HCT116 (cell line): ENCODE measurements around the gene C14orf93. TPM values are rescaled to one million over a fixed set of nuclear protein-coding genes. Genes with fewer than 3 reads are reported as not detected.

ENCODE experiments used
- ATAC-seq: fragments of 200-7000 bp; cut with Tn5 transposase; 2 replicates; pipeline ENCODE4 v1.9.1; 2020; ENCODE audit warnings: mild to moderate bottlenecking, moderate library complexity
- BruUV-seq: library from RNA; stranded (reverse); fragments of 400-500 nt; replicated peaks from 2 replicates; lab custom pipeline; 2021; lab: Mats Ljungman, UMichigan
- CTCF ChIA-PET: fragments of 300-600 bp; sonication (Branson Sonifier 250); formaldehyde crosslinking; loops from one replicate; lab custom pipeline; 2021; ENCODE audit warnings: antibody characterized with exemption; lab: Charles Lee
- POLR2A ChIA-PET: fragments of 300-600, 350-600 bp; sonication (Branson Sonifier 250); formaldehyde crosslinking; loops from one replicate; lab custom pipeline; 2021; ENCODE audit warnings: antibody characterized with exemption; lab: Charles Lee
- RAD21 ChIA-PET, 2 experiments: fragments of 300-600 bp; sonication (Branson Sonifier 250); formaldehyde crosslinking; loops; one replicate each; lab custom pipeline; 2023; ENCODE audit warnings: low total read pairs in 2 of 2; ENCODE audit not compliant: uncharacterized antibody in 2 of 2, unreplicated experiment in 2 of 2, low non-redundant PET in 1 of 2; lab: Charles Lee
- DNase-seq: peaks from one replicate; pipeline ENCODE4 v3.0.0-alpha.2; 2010; ENCODE audit warnings: low read depth, low spot score
- H2AFZ ChIP-seq: fragments of 200-600 bp; shearing (Covaris generic), sonication (generic); 2 replicates; pipeline ENCODE4 v1.6.1; 2017; ENCODE audit warnings: low read depth, mixed run types, mixed read lengths, antibody characterized with exemption, low read length; ENCODE audit not compliant: poor library complexity, severe bottlenecking
- H3K27ac ChIP-seq: 2 replicates; pipeline ENCODE4 v1.5.1; 2012; ENCODE audit warnings: low read depth, low read length
- H3K27me3 ChIP-seq: fragments of 200-600 bp; sonication (generic); 2 replicates; pipeline ENCODE4 v1.6.1; 2016; ENCODE audit warnings: mixed run types, low read length, mixed read lengths; ENCODE audit not compliant: insufficient read depth
- H3K36me3 ChIP-seq, 2 experiments: fragments of 200-500 bp in 1 of 2; fragments of 200-600 bp in 1 of 2; sonication (Bioruptor generic) in 1 of 2; sonication (generic) in 1 of 2; 2 replicates each; pipeline versions ENCODE4 v1.5.1 to v1.6.1; 2014 to 2016; ENCODE audit warnings: low read length in 2 of 2, inconsistent platforms in 1 of 2, mixed read lengths in 1 of 2, mixed run types in 1 of 2; ENCODE audit not compliant: insufficient read depth in 2 of 2, control insufficient read depth in 1 of 2
- H3K4me1 ChIP-seq, 2 experiments: fragments of 200-600 bp in 1 of 2; sonication (generic) in 1 of 2; 2 replicates each; pipeline versions ENCODE4 v1.5.1 to v1.6.1; 2012 to 2017; ENCODE audit warnings: low read length in 2 of 2, inconsistent platforms in 1 of 2, mild to moderate bottlenecking in 1 of 2, mixed read lengths in 1 of 2, mixed run types in 1 of 2, moderate library complexity in 1 of 2; ENCODE audit not compliant: insufficient read depth in 2 of 2, control insufficient read depth in 1 of 2
- H3K4me2 ChIP-seq: fragments of 200-600 bp; sonication (generic); 2 replicates; pipeline ENCODE4 v1.6.1; 2017; ENCODE audit warnings: mixed run types, low read length, mixed read lengths
- H3K4me3 ChIP-seq, 2 experiments: fragments of 200-600 bp in 1 of 2; sonication (generic) in 1 of 2; replicated peaks in 1 of 2; 2 replicates each; pipeline ENCODE4 v1.5.1; 2011 to 2016; ENCODE audit warnings: low read length in 2 of 2, control low read depth in 1 of 2, low read depth in 1 of 2, mild to moderate bottlenecking in 1 of 2, mixed read lengths in 1 of 2, mixed run types in 1 of 2
- H3K79me2 ChIP-seq: fragments of 200-600 bp; sonication (generic); 2 replicates; pipeline ENCODE4 v1.6.1; 2017; ENCODE audit warnings: mild to moderate bottlenecking, mixed run types, low read length, moderate library complexity, mixed read lengths; ENCODE audit not compliant: insufficient read depth
- H3K9ac ChIP-seq: fragments of 200-600 bp; sonication (generic); 2 replicates; pipeline ENCODE4 v1.6.1; 2016; ENCODE audit warnings: low read length, mixed read lengths
- H3K9me2 ChIP-seq: fragments of 200-600 bp; sonication (generic), shearing (Covaris generic); 2 replicates; pipeline ENCODE4 v1.6.1; 2017; ENCODE audit warnings: mixed run types, mild to moderate bottlenecking, moderate library complexity; ENCODE audit not compliant: insufficient read depth
- H3K9me3 ChIP-seq, 2 experiments: fragments of 200-500 bp in 1 of 2; fragments of 200-600 bp in 1 of 2; sonication (Bioruptor generic) in 1 of 2; sonication (generic) in 1 of 2; 2 replicates each; pipeline ENCODE4 v1.6.1; 2014 to 2017; ENCODE audit warnings: low read length in 2 of 2, mixed read lengths in 2 of 2, inconsistent platforms in 1 of 2, low read depth in 1 of 2, mild to moderate bottlenecking in 1 of 2, mixed run types in 1 of 2, moderate library complexity in 1 of 2; ENCODE audit not compliant: control insufficient read depth in 1 of 2, insufficient read depth in 1 of 2
- H4K20me1 ChIP-seq: fragments of 200-600 bp; sonication (generic), shearing (Covaris generic); 2 replicates; pipeline ENCODE4 v1.6.1; 2017; ENCODE audit warnings: mixed run types, mild to moderate bottlenecking, moderate library complexity; ENCODE audit not compliant: insufficient read depth
- ATF3 ChIP-seq: IDR thresholded peaks from 2 replicates; pipeline ENCODE4 v1.6.1; 2012
- CBX3 ChIP-seq: IDR thresholded peaks from 2 replicates; pipeline ENCODE4 v1.6.1; 2012; ENCODE audit warnings: low read depth
- CEBPB ChIP-seq: IDR thresholded peaks from 2 replicates; pipeline ENCODE4 v1.6.1; 2012; ENCODE audit warnings: low read depth
- EGR1 ChIP-seq: IDR thresholded peaks from 2 replicates; pipeline ENCODE4 v1.6.1; 2012; ENCODE audit warnings: low read depth
- ELF1 ChIP-seq: IDR thresholded peaks from 2 replicates; pipeline ENCODE4 v1.6.1; 2012; ENCODE audit warnings: low read depth, borderline replicate concordance
- JUND ChIP-seq: IDR thresholded peaks from 2 replicates; pipeline ENCODE4 v1.6.1; 2012
- POLR2AphosphoS5 ChIP-seq: IDR thresholded peaks from 2 replicates; pipeline ENCODE4 v1.6.1; 2011; ENCODE audit warnings: mild to moderate bottlenecking, low read depth, low read length, moderate library complexity
- RAD21 ChIP-seq: IDR thresholded peaks from 2 replicates; pipeline ENCODE4 v1.6.1; 2012; ENCODE audit warnings: low read depth, mild to moderate bottlenecking
- SIN3A ChIP-seq: IDR thresholded peaks from 2 replicates; pipeline ENCODE4 v1.6.1; 2012; ENCODE audit warnings: low read depth
- SP1 ChIP-seq: IDR thresholded peaks from 2 replicates; pipeline ENCODE4 v1.6.1; 2012; ENCODE audit warnings: low read depth
- ZFX ChIP-seq: fragments of 450-650 bp; IDR thresholded peaks from 2 replicates; pipeline ENCODE4 v1.6.1; 2017
- ZNF274 ChIP-seq: fragments of 200-500 bp; sonication (Bioruptor generic); IDR thresholded peaks from 2 replicates; pipeline ENCODE4 v1.6.1; 2014; ENCODE audit warnings: mild to moderate bottlenecking, low read depth, low read length, inconsistent platforms
- intact Hi-C: fragments of 100-400 bp; cut with micrococcal nuclease; formaldehyde crosslinking; loops from 2 replicates; pipeline ENCODE4 v1.10.0; 2022
- total RNA-seq: library from RNA; stranded (reverse); gene quantifications from one replicate; pipeline ENCODE4 v1.2.1, GENCODE V29; 2021; ENCODE audit not compliant: unreplicated experiment
- TF ChIP-seq, protein P1 (sequence below), 3 experiments: fragments of 200-600 bp in 1 of 3; sonication (generic) in 1 of 3; IDR thresholded peaks in 2 of 3; conservative IDR thresholded peaks in 1 of 3; 2 replicates each; pipeline ENCODE4 v1.5.1; 2012 to 2017; ENCODE audit warnings: low read depth in 2 of 3, low read length in 2 of 3, antibody characterized with exemption in 1 of 3, borderline replicate concordance in 1 of 3, control low read depth in 1 of 3, mild to moderate bottlenecking in 1 of 3, mixed read lengths in 1 of 3, mixed run types in 1 of 3, moderate library complexity in 1 of 3; ENCODE audit not compliant: insufficient read depth in 1 of 3

The C14orf93 gene
- total RNA-seq, 1 experiment from 2014 or later = 13.7 TPM

DNA sequence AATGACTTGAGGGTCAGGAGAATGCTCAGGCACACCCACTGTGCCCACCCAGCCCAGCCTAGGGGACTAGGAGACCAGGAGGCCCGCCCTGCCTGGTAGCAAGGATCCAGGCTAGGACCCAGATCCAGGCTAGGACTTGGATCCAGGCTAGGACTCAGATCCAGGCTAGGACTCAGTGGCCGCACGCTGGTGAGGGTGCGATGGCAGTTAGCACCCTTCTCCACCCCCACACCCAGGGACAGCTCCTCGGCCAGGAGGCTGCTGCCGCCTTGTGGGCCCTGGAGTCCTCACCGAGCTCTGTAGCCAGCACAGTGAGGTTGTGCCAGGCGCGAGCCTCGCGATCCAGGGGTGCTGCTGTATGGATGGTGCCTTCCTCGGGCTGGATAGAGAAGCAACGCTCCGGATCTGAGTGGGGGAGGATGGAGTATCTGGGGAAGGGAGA lies 42.3 kb upstream of the C14orf93 start (continued):
- TF ChIP-seq POLR2AphosphoS5 (no peak), SP1 (no peak), EGR1 (no peak), RAD21 (no peak), JUND (no peak), ZFX (no peak), SIN3A (no peak)
- TF ChIP-seq, protein P1, sequence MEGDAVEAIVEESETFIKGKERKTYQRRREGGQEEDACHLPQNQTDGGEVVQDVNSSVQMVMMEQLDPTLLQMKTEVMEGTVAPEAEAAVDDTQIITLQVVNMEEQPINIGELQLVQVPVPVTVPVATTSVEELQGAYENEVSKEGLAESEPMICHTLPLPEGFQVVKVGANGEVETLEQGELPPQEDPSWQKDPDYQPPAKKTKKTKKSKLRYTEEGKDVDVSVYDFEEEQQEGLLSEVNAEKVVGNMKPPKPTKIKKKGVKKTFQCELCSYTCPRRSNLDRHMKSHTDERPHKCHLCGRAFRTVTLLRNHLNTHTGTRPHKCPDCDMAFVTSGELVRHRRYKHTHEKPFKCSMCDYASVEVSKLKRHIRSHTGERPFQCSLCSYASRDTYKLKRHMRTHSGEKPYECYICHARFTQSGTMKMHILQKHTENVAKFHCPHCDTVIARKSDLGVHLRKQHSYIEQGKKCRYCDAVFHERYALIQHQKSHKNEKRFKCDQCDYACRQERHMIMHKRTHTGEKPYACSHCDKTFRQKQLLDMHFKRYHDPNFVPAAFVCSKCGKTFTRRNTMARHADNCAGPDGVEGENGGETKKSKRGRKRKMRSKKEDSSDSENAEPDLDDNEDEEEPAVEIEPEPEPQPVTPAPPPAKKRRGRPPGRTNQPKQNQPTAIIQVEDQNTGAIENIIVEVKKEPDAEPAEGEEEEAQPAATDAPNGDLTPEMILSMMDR (IDR thresholded peaks at IDR 0.05 in 2 of 3, conservative IDR thresholded peaks at IDR 0.05 in 1 of 3; ENCODE audit: borderline replicate concordance in 1 of 3, insufficient read depth in 1 of 3, low read depth in 2 of 3, low read length in 2 of 3) = no peak

GRCh38 chr14:23051141-23052057 lies 41.5 kb upstream of the C14orf93 start:
- TF ChIP-seq EGR1 (no peak), ZNF274 (no peak), ELF1 (no peak), SP1 (no peak), ZFX (no peak), CEBPB (no peak), CBX3 (no peak), ATF3 (no peak)
- H3K9me2 ChIP-seq = no peaks in the 10 kb centered on the region
- H4K20me1 ChIP-seq = no peaks in the 10 kb centered on the region
- no peak for DNase-seq
- H3K4me2 ChIP-seq = no peak overlapping the region
- no peaks in the 10 kb centered on the region for H3K9me3 ChIP-seq
- no peak overlapping the region for H3K9ac ChIP-seq
- no TSS peak for BruUV-seq
- H3K4me3 ChIP-seq = no peak overlapping the region
- ATAC-seq = no peak
- no peak overlapping the region for H3K27ac ChIP-seq
- POLR2A ChIA-PET = no interaction called here
- H3K36me3 ChIP-seq = no peaks in the 10 kb centered on the region
- H3K27me3 ChIP-seq = no peaks in the 10 kb centered on the region
- CTCF ChIA-PET = interaction anchor here (1.2 to 2.2 kb wide), 4 partner anchors 17 to 65 kb away, joined by 3 to 8 read pairs (median 7); no protein-coding TSS in a partner anchor
- H3K79me2 ChIP-seq = no peaks in the 10 kb centered on the region
- RAD21 ChIA-PET = interaction anchor here in 1 of 2 experiments (1.0 kb wide), 1 partner anchor 65 kb away, joined by 5 read pairs; no protein-coding TSS in a partner anchor
- intact Hi-C loops = no loop called here
- no peak overlapping the region for H2AFZ ChIP-seq
- peaks cover 9% of the 10 kb centered on the region in 2 experiments for H3K4me1 ChIP-seq
